Smooth muscle cell (in vitro differentiated cells): ENCODE measurements around the gene PDCD5. TPM values are rescaled to one million over a fixed set of nuclear protein-coding genes. Genes with fewer than 3 reads are reported as not detected.
A peak's percentile ranks its signal among the peaks of the same experiment; 100 is the strongest.

ENCODE experiments used
- DNase-seq: peaks from one replicate; lab custom pipeline; 2025; ENCODE audit not compliant: unreplicated experiment; lab: John Stamatoyannopoulos, UW
- H2AFZ ChIP-seq: fragments of 200-600 bp; sonication (generic); 2 replicates; pipeline ENCODE4 v1.6.0; 2016; ENCODE audit warnings: antibody characterized with exemption, low read depth, mild to moderate bottlenecking
- H3F3A ChIP-seq: fragments of 200-600 bp; sonication (generic); 2 replicates; pipeline ENCODE4 v1.6.0; 2017; ENCODE audit warnings: antibody characterized with exemption, low read depth
- H3K27ac ChIP-seq: fragments of 200-600 bp; sonication (generic); 2 replicates; pipeline ENCODE4 v1.5.1; 2016; ENCODE audit warnings: low read depth, mild to moderate bottlenecking
- H3K27me3 ChIP-seq: fragments of 200-600 bp; sonication (generic); 2 replicates; pipeline ENCODE4 v1.6.1; 2016; ENCODE audit warnings: low read depth, mild to moderate bottlenecking
- H3K36me3 ChIP-seq: fragments of 200-600 bp; sonication (generic); 2 replicates; pipeline ENCODE4 v1.5.1; 2016; ENCODE audit warnings: low read depth
- H3K4me1 ChIP-seq: fragments of 200-600 bp; sonication (generic); 2 replicates; pipeline ENCODE4 v1.5.1; 2016; ENCODE audit warnings: low read depth
- H3K4me2 ChIP-seq: fragments of 200-600 bp; sonication (generic); 2 replicates; pipeline ENCODE4 v1.6.0; 2016; ENCODE audit warnings: mild to moderate bottlenecking
- H3K4me3 ChIP-seq: fragments of 200-600 bp; sonication (generic); 2 replicates; pipeline ENCODE4 v1.5.1; 2016; ENCODE audit warnings: mild to moderate bottlenecking
- H3K79me2 ChIP-seq: fragments of 200-600 bp; sonication (generic); 2 replicates; pipeline ENCODE4 v1.6.0; 2016; ENCODE audit warnings: low read depth, mild to moderate bottlenecking
- H3K9ac ChIP-seq: fragments of 200-600 bp; sonication (generic); 2 replicates; pipeline ENCODE4 v1.6.0; 2016; ENCODE audit warnings: low read depth
- H3K9me3 ChIP-seq: fragments of 200-600 bp; sonication (generic); replicated peaks from 2 replicates; pipeline ENCODE4 v1.5.1; 2016; ENCODE audit warnings: low read depth
- H4K20me1 ChIP-seq: fragments of 200-600 bp; sonication (generic); 2 replicates; pipeline ENCODE4 v1.6.0; 2016; ENCODE audit warnings: low read depth
- WGBS: methylation state at CpG from one replicate; pipeline ENCODE4 v1.1.7; 2016; ENCODE audit warnings: low lambda C conversion rate; 5-methylcytosine and 5-hydroxymethylcytosine counted together
- polyA plus RNA-seq: library from polyadenylated mRNA; unstranded; fragments of >200 nt; fragmentation: Nextera tagmentation; extraction: Ambion mirVana; gene quantifications from 2 replicates; pipeline ENCODE4 v1.2.1, GENCODE V29; 2016
- total RNA-seq: library from RNA; depleted of rRNA; stranded (reverse); fragments of >200 nt; gene quantifications from 2 replicates; pipeline ENCODE4 v1.2.3, GENCODE V29; 2014
- TF ChIP-seq, protein P1 (sequence below): fragments of 200-600 bp; sonication (generic); IDR thresholded peaks from 2 replicates; pipeline ENCODE4 v1.5.1; 2017; ENCODE audit warnings: borderline replicate concordance, mild to moderate bottlenecking, antibody characterized with exemption; ENCODE audit not compliant: insufficient read depth, poor library complexity, severe bottlenecking

The PDCD5 gene, protein sequence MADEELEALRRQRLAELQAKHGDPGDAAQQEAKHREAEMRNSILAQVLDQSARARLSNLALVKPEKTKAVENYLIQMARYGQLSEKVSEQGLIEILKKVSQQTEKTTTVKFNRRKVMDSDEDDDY
- total RNA-seq = 131 and 148 TPM in 2 replicates
- polyA plus RNA-seq = 220 and 222 TPM in 2 replicates

DNA sequence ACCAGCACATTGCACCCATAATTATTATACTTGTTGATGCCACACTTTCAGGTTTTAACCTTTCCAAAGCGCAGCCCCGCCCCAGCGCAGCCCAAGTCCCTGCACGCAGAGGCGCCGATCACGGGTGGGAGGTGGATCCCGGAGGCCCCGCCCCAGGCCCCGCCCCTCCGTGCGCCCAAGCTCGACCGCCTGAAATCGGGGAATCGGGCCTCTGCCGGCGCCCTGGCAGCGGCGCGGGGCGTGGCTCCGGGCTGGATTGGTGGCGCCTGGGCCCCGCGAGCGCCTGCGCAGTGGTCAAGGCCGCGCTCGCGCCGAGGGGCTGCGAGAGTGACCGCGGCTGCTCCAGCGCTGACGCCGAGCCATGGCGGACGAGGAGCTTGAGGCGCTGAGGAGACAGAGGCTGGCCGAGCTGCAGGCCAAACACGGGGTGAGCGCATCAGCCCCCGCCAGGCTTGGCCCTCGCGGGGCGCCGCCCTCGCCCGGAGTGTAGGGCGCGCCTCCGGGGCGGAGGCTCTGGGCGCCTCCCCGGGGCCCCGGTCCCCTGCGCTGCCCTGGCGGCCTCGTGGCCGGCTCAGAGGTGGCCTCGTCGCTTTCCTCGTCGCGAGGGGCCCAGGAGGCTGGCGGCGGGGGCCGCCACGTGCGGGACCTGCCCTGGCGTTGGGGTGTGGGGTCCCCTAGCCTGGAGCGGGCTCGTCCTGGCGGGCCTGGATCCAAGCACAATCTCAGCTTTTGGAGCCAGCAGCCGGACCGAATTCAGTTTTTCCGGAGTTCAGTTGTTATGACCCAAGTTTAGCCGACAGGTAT lies at the start of gene PDCD5:
Gene PDCD5, plus strand, starts transcription at position 290 of the 804 bp plus-strand sequence. Its CDS starts 72 bp downstream, at position 362.
- peaks cover 15% of the 10 kb centered on the region for H3K36me3 ChIP-seq
- H3K79me2 ChIP-seq = peaks cover 29% of the 10 kb centered on the region
- no peaks in the 10 kb centered on the region for H3K9me3 ChIP-seq
- WGBS = under 1% methylated on average over 70 of the region's 81 CpGs
- peak within 1 kb of the TSS; percentile 87 for H3K4me3 ChIP-seq
- peak within 1 kb of the TSS; percentile 94 for H3K4me2 ChIP-seq
- H3K9ac ChIP-seq = peak within 1 kb of the TSS; percentile 92
- no peaks in the 10 kb centered on the region for H3K4me1 ChIP-seq
- peaks cover 4% of the 10 kb centered on the region for H3K27me3 ChIP-seq
- TF ChIP-seq, protein P1, sequence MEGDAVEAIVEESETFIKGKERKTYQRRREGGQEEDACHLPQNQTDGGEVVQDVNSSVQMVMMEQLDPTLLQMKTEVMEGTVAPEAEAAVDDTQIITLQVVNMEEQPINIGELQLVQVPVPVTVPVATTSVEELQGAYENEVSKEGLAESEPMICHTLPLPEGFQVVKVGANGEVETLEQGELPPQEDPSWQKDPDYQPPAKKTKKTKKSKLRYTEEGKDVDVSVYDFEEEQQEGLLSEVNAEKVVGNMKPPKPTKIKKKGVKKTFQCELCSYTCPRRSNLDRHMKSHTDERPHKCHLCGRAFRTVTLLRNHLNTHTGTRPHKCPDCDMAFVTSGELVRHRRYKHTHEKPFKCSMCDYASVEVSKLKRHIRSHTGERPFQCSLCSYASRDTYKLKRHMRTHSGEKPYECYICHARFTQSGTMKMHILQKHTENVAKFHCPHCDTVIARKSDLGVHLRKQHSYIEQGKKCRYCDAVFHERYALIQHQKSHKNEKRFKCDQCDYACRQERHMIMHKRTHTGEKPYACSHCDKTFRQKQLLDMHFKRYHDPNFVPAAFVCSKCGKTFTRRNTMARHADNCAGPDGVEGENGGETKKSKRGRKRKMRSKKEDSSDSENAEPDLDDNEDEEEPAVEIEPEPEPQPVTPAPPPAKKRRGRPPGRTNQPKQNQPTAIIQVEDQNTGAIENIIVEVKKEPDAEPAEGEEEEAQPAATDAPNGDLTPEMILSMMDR = no peak
- peaks cover 12% of the 10 kb centered on the region for H4K20me1 ChIP-seq
- peak within 1 kb of the TSS; percentile 71 for H3K27ac ChIP-seq
- DNase-seq = peak; percentile 85
- peak within 1 kb of the TSS; percentile 91 for H2AFZ ChIP-seq
- no peaks in the 10 kb centered on the region for H3F3A ChIP-seq

GRCh38 chr19:32532233-32532632 lies 48.8 kb upstream of the PDCD5 start:
- no peaks in the 10 kb centered on the region for H3K36me3 ChIP-seq
- 92% methylated on average over 3 of the region's 3 CpGs for WGBS
- TF ChIP-seq, protein P1 = no peak
- no peaks in the 10 kb centered on the region for H3K4me1 ChIP-seq
- no peak overlapping the region for H3K4me2 ChIP-seq
- no peaks in the 10 kb centered on the region for H3F3A ChIP-seq
- DNase-seq = no peak
- H3K9ac ChIP-seq = no peak overlapping the region
- H2AFZ ChIP-seq = no peak overlapping the region
- H3K27me3 ChIP-seq = no peaks in the 10 kb centered on the region
- no peaks in the 10 kb centered on the region for H4K20me1 ChIP-seq
- H3K27ac ChIP-seq = no peak overlapping the region
- no peaks in the 10 kb centered on the region for H3K9me3 ChIP-seq
- H3K4me3 ChIP-seq = no peak overlapping the region
- H3K79me2 ChIP-seq = no peaks in the 10 kb centered on the region

- no peak overlapping the region for H2AFZ ChIP-seq
- H3K9ac ChIP-seq = no peak overlapping the region
- no peaks in the 10 kb centered on the region for H3K79me2 ChIP-seq
- H3K27me3 ChIP-seq = no peaks in the 10 kb centered on the region
- H3K27ac ChIP-seq = no peak overlapping the region
- H3F3A ChIP-seq = no peaks in the 10 kb centered on the region
- TF ChIP-seq, protein P1 = no peak
- no peak overlapping the region for H3K4me2 ChIP-seq
- no peak for DNase-seq
- no peaks in the 10 kb centered on the region for H3K36me3 ChIP-seq
- WGBS = 77% methylated on average over 5 of the region's 5 CpGs
- no peak overlapping the region for H3K4me3 ChIP-seq
- no peaks in the 10 kb centered on the region for H3K4me1 ChIP-seq
- H3K9me3 ChIP-seq = no peaks in the 10 kb centered on the region
- no peaks in the 10 kb centered on the region for H4K20me1 ChIP-seq
These were observed 43.4 kb upstream of the PDCD5 start for GRCh38 chr19:32537580-32537979.
